Middle frontal gyrus (tissue), 1 donor: ENCODE data around the gene HLA-DOB.

Experiments used
- DNase-seq: peaks from one replicate; pipeline ENCODE4 v3.0.0-alpha.2; 2015; ENCODE audit warnings: low spot score; ENCODE audit errors: extremely low spot score

The HLA-DOB gene

DNA sequence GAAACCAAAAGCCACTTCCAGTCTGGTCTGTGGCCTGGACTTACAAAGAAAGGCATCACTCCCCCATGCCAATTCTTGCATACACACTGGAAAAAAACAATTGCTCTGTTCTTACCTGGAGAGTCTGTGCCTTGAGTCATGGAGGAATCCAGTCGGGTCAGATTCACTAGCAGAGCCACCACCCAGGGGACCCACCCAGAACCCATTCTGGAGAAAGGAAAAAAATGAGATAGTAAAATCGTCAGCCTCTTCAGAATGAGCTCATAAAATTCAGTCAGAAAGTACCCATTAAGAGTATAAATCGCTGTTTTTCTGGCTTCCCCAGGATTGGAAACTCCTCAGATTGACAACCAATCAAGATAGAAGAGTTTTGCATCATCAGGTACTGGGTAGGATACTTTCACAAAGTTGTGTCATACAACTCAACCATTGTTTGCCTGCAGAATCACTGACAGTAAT is at the start of gene HLA-DOB:
Gene HLA-DOB, minus strand, starts transcription at position 257 of the 459 bp plus-strand sequence. Its CDS starts 51 bp downstream, at position 206.
- DNase-seq: no peak

DNA sequence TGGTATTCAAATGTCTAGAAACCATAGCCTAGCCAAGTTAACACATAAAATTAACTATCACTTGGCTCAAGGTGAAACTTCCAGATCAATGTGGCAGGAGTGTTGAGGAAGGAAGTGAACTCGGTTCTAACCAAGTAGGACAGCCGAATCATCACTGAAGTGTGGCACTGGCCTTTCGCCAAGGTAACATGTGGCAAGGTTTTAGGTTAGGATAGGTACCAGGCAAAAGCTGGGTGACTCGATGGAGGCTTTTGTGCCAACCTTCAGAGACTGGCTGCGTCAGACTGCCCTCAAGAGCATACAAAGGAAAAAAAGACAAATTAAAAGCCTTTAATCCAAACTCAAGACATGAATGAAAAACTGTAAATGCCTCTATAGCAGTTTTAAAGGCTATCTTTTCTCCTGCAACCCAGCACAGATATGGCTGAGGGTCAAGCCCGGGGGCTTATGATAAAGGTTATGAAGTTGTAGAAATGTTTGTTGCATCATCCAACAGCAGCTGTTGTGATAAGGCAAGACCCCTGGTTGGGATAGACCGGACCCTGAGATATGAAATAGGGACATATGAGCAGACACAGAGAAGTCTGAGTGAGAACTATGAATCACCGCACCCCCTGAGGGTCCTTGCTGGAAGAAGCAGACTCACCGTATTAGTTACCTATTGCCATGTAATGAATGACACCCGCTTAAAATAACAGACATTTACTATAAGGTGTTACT is 49.1 kb upstream of the HLA-DOB start:
- DNase-seq: no peak

- DNase-seq: no peak
Measured at GRCh38 chr6:32862725-32863124, 45.9 kb upstream of the HLA-DOB start.

DNA sequence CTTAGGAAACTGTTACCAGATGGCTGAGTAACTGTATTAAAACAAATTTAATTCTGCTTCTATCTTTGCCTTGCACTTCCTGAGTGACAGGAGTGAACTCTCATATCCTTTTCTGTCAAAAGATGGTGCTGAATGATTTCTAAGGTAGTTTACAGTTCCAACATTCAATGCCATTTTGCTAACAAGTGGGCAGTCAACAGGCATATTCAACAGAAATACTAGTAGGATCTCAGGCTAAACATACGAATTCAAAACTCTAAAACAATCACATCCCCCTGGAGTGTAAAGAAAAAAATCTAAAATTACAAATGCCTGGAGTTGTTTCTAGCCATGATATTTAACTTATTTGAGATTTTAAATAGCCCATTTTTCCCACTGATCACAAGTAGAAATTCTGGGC is 43.9 kb upstream of the HLA-DOB start:
- no peak for DNase-seq

GRCh38 chr6:32858194-32858593 is 41.4 kb upstream of the HLA-DOB start:
- DNase-seq: no peak

GRCh38 chr6:32857156-32857891 is 40.5 kb upstream of the HLA-DOB start:
- DNase-seq: no peak

GRCh38 chr6:32855467-32856174 is 38.8 kb upstream of the HLA-DOB start:
- DNase-seq: no peak

GRCh38 chr6:32854376-32855178 is 37.8 kb upstream of the HLA-DOB start:
- DNase-seq: no peak

- peak; percentile 91 for DNase-seq
Measured at GRCh38 chr6:32853541-32854375, 37.0 kb upstream of the HLA-DOB start, which contains the start of the genes PSMB9 and TAP1. TSS of gene PSMB9 (plus strand) at chr6:32854192. CDS start at chr6:32854230, 38 bp downstream. TSS of gene TAP1 (minus strand) at chr6:32853704. CDS start at chr6:32853636, 68 bp downstream.

GRCh38 chr6:32852844-32853540 is 36.2 kb upstream of the HLA-DOB start:
- no peak for DNase-seq

GRCh38 chr6:32852018-32852843 is 35.4 kb upstream of the HLA-DOB start:
- DNase-seq: no peak

DNA sequence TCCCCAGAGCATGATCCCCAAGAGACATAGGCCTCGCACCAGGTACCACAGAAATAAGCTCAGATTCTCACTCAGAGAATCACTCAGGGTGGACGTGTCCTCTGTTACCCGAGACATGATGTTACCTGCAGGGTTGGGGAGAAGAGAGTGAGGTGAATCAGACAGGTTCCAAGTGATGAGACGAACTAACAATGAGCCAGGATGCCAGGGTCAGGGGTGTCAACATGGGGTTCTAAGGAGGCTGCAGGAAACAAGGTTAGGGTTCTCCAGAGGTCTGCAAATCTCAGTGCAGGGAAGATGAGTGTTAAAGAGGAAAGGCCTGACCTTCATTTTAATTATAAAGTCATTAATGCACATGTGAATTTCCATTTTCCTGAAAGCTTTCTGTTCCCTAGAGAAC is 34.2 kb upstream of the HLA-DOB start:
- DNase-seq: no peak

GRCh38 chr6:32849126-32849525 is 32.3 kb upstream of the HLA-DOB start:
- no peak for DNase-seq

DNA sequence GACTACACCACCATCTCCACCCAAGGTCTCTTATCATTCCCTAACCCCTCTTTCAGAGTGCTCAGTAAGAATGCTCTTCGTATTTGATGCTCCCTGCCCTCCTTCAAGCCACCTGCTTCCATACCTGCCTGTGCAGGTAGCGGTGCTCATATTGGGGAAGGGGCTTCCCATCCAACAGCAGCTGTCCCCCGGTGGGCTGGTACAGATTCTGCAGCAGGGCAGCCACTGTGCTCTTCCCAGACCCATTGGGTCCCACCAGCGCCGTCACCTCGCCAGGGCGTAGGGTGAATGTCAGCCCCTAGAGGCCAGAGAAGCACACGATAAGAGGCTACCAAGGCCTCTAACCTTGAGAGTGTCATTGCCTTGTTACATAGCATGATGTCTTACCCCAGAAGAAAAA is 31.0 kb upstream of the HLA-DOB start:
- no peak for DNase-seq

DNA sequence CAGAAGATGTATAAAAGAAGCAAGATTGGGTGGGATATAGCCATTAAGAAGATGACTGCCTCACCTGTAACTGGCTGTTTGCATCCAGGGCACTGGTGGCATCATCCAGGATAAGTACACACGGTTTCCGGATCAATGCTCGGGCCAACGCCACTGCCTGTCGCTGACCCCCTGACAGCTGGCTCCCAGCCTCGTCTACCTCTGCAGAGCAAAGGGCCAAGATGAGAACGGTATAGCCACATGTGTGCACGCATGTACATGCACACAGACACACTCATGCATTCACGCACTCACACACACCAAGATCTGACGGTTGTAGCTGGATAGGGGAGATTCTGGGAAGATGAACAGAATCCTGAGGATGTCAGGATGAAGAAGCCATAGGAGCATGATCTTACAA is 30.2 kb upstream of the HLA-DOB start:
- DNase-seq: no peak

GRCh38 chr6:32845384-32845884 is 28.6 kb upstream of the HLA-DOB start:
- DNase-seq: no peak

DNA sequence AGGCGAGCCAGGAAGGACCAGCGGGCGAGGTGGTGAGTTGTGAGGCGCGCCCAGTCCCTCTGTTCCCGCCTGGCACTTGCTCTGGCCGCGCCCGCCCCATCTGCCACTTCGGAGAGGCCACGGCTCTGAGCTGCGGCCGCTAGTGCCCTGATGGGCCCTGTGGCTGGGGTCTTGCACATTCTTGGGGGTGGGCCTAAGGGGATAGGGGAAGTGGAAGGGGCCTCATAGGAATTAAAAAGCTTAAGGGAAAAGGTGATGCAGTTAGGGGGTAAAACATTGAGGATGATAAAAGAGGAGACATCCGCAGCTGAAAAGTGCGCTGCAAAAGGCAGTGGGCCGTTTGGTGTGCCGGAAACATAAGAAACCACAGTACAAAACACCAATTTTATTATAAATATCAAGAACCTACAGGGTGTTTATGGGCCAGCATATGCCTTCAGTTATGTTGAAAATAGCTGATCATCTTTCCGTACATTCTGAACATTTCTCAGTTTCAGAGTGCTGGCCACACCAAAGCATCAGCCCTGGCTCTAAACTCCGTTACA is 28.1 kb upstream of the HLA-DOB start:
- no peak for DNase-seq
